Transverse colon (tissue), 4 donors: ENCODE results near the gene CD2BP2. TPM values are rescaled to one million over a fixed set of nuclear protein-coding genes. Genes with fewer than 3 reads are reported as not detected.
A peak's percentile ranks its signal among the peaks of the same experiment; 100 is the strongest.
"Not testable (repeated sequence)": the region's sequence is repeated elsewhere in the genome, so short reads cannot be mapped to it uniquely, and the experiment has no call there.

ENCODE experiments used
- DNase-seq: peaks from one replicate; pipeline ENCODE4 v3.0.0-alpha.2; 2019
- H3K27ac ChIP-seq, 4 donors: fragments of 200-600 bp; sonication (generic); 2 replicates each; pipeline ENCODE4 v1.5.1; 2016 to 2018; ENCODE audit warnings: inconsistent platforms in 4 of 4
- H3K27me3 ChIP-seq: fragments of 200-600 bp; sonication (generic); 2 replicates; pipeline ENCODE4 v1.5.1; 2017; ENCODE audit warnings: inconsistent platforms
- H3K36me3 ChIP-seq, 4 donors: fragments of 200-600 bp; sonication (generic); 2 replicates each; pipeline ENCODE4 v1.5.1; 2017 to 2019; ENCODE audit warnings: inconsistent platforms in 4 of 4
- H3K4me1 ChIP-seq, 4 donors: fragments of 200-600 bp; sonication (generic); 2 replicates each; pipeline ENCODE4 v1.5.1; 2017 to 2020; ENCODE audit warnings: inconsistent platforms in 4 of 4
- H3K4me3 ChIP-seq, 4 donors: fragments of 200-600 bp; sonication (generic); 1 replicate in 1 of 4; 2 replicates in 3 of 4; pipeline versions ENCODE4 v1.5.1 to v1.6.1; 2017 to 2019; ENCODE audit warnings: inconsistent platforms in 4 of 4
- H3K9me3 ChIP-seq, 2 donors: fragments of 200-600 bp; sonication (generic); 2 replicates each; pipeline ENCODE4 v1.5.1; 2017 to 2019; ENCODE audit warnings: inconsistent platforms in 2 of 2
- EP300 ChIP-seq: sonication (generic); formaldehyde crosslinking; IDR thresholded peaks from one replicate; pipeline ENCODE4 v1.6.1; 2017; ENCODE audit warnings: antibody characterized with exemption, low read depth
- POLR2A ChIP-seq: fragments of 450-650 bp; IDR thresholded peaks from one replicate; pipeline ENCODE4 v1.6.1; 2016; ENCODE audit warnings: antibody characterized with exemption, mild to moderate bottlenecking, moderate library complexity
- POLR2AphosphoS5 ChIP-seq, 3 donors: sonication (generic); formaldehyde crosslinking; IDR thresholded peaks; one replicate each; pipeline ENCODE4 v1.6.1; 2016; ENCODE audit warnings: antibody characterized with exemption in 3 of 3
- WGBS, 2 donors: methylation state at CpG; one replicate each; pipeline ENCODE4 v1.1.5; 2018; ENCODE audit warnings: low coverage in 1 of 2; 5-methylcytosine and 5-hydroxymethylcytosine counted together
- in situ Hi-C, 4 donors: fragments of 200-750 bp; cut with MboI; loops; one replicate each; pipeline versions ENCODE4 v1.15.0 to v1.15.1; 2017; ENCODE audit warnings: low sequenced_read_pairs in 3 of 4, low pct_ligation_motif_present in 1 of 4, low pct_unique_long_range_greater_than_20kb in 1 of 4
- intact Hi-C: fragments of 100-400 bp; cut with DNase I; formaldehyde crosslinking; loops from one replicate; pipeline ENCODE4 v1.15.1; 2023; ENCODE audit warnings: low total_unique reads
- total RNA-seq, 4 donors: library from RNA; depleted of rRNA; stranded (reverse); fragments of >200 nt; gene quantifications; one replicate each; pipeline ENCODE4 v1.1.0, GENCODE V29; 2016
- TF ChIP-seq, protein P1 (sequence below), 5 experiments: fragments of 200-600 bp in 3 of 5; fragments of 450-650 bp in 2 of 5; sonication (generic) in 3 of 5; IDR thresholded peaks; 1 replicate in 2 of 5; 2 replicates in 3 of 5; pipeline ENCODE4 v1.5.1; 2016 to 2017; ENCODE audit warnings: antibody characterized with exemption in 5 of 5, inconsistent platforms in 3 of 5, mild to moderate bottlenecking in 2 of 5, moderate library complexity in 1 of 5

The CD2BP2 gene
- total RNA-seq, 4 donors from 2014 or later = 25.8 to 41.1 (median 33.0) TPM

DNA sequence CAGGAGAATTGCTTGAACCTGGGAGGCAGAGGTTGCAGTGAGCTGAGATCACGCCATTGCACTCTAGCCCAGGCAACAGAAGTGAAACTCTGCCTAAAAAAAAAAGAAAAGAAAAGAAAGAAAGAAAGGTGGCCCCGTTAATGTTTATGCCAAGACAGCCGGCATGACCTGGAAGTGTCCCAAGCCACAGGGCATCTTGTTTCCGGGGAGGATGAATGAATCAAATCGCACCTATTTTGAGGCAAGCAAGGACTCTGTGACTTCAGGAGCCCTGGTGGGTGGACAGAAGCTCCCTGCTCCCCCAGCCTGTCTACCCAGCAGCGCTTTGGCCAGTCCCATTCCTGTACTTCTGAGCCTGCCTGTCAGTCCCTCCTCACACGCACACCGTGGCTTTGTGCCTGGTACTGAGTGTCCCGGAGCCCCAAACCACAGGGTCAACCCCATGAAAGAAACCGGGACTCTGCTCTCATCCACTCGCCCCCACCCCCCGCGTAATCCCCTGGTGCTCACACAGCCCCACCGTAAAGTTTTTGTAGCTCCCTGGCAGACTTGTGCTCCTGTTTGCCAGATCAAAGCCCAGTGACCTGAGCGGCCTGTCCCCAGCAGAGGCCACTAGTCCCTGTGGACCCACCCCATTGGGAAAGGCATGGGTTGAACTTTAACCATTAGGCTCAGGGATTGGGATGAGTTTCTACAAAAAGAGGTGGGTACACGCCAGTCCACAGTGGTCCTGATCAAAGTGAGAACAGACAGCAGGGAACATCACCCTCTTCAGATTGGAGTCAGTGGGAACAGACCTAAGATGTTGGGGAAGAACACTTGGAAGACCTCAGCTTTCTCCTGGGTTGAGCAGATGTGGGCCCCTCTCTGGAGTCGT, 19.3 kb downstream of the CD2BP2 start:
- TF ChIP-seq EP300 = no peak
- TF ChIP-seq, protein P1, sequence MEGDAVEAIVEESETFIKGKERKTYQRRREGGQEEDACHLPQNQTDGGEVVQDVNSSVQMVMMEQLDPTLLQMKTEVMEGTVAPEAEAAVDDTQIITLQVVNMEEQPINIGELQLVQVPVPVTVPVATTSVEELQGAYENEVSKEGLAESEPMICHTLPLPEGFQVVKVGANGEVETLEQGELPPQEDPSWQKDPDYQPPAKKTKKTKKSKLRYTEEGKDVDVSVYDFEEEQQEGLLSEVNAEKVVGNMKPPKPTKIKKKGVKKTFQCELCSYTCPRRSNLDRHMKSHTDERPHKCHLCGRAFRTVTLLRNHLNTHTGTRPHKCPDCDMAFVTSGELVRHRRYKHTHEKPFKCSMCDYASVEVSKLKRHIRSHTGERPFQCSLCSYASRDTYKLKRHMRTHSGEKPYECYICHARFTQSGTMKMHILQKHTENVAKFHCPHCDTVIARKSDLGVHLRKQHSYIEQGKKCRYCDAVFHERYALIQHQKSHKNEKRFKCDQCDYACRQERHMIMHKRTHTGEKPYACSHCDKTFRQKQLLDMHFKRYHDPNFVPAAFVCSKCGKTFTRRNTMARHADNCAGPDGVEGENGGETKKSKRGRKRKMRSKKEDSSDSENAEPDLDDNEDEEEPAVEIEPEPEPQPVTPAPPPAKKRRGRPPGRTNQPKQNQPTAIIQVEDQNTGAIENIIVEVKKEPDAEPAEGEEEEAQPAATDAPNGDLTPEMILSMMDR (IDR thresholded peaks at IDR 0.05) = no peak
- no peak for TF ChIP-seq POLR2AphosphoS5 (IDR thresholded peaks at IDR 0.05)
- H3K27ac ChIP-seq = peak overlapping the region; percentile 96 to 100 (median 98)
- intact Hi-C loops (no loop called here), in situ Hi-C loops (no loop called here)
- no peaks in the 10 kb centered on the region for H3K36me3 ChIP-seq
- peak; percentile 37 for DNase-seq
- peaks cover 4 to 13% (median 8%) of the 10 kb centered on the region in 4 donors for H3K4me1 ChIP-seq
- no peaks in the 10 kb centered on the region for H3K9me3 ChIP-seq
- no peaks in the 10 kb centered on the region for H3K27me3 ChIP-seq
- H3K4me3 ChIP-seq = peak overlapping the region; percentile 27 to 95 (median 83)
- 0 to 43% methylated on average over 4 to 17 of the region's 17 CpGs for WGBS, 2 donors

DNA sequence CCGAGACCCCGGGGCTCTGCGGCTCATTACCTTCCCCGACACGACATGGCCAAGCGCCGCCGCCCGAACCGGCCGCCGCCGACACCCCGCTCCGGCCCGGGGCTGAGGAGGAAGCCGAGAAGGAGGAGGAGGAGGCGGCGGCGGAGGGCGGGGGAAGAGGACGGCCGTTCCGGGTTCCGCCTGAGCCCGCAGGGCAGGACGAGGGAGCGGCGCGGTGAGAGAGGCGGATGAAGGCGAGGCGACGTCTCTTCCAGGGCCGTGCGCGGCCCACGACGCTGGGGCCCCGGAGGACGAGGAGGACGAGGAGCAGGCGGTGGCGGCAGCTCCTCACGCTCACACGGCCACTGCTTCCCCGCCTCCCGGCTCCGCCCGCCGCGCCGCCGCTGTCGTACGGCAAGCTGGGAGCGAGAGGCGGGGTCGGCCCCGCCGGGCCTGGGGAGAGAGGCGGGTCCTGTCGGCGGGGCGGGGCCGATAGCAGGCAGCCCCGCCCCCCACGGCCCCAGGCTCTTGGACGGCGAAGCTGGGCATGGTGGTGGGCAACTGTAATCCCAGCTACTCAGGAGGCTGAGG, 20.0 kb downstream of the CD2BP2 start:
- DNase-seq = peak; percentile 90
- peaks cover 4 to 13% (median 8%) of the 10 kb centered on the region in 4 donors for H3K4me1 ChIP-seq
- WGBS, 2 donors = 0 to 1% methylated on average over 5 to 49 of the region's 70 CpGs
- intact Hi-C loops, H3K27me3 ChIP-seq, H3K36me3 ChIP-seq, H3K9me3 ChIP-seq, in situ Hi-C loops: not testable (repeated sequence)
- peak overlapping the region; percentile 71 to 95 (median 83) for H3K4me3 ChIP-seq
- peak; percentile 61 to 87 (median 85) for TF ChIP-seq POLR2AphosphoS5 (IDR thresholded peaks at IDR 0.05)
- TF ChIP-seq POLR2A = peak; percentile 93
- H3K27ac ChIP-seq = peak overlapping the region; percentile 96 to 100 (median 98)

- Histone ChIP-seq H3K4me3 (peak overlapping the region; percentile 47 to 95 (median 83)), H3K4me1 (peaks cover 4 to 16% (median 8%) of the 10 kb centered on the region in 4 donors), H3K27ac (peak overlapping the region; percentile 96 to 100 (median 98))
- peak; percentile 90 for DNase-seq
- in situ Hi-C loops, H3K9me3 ChIP-seq, H3K36me3 ChIP-seq, intact Hi-C loops, H3K27me3 ChIP-seq: not testable (repeated sequence)
- WGBS, 2 donors = 1% methylated on average over 10 of the region's 33 CpGs; no CpG with 5 or more reads in 1 of the 2 donors
These were observed 20.6 kb downstream of the CD2BP2 start for GRCh38 chr16:30334473-30334989.

DNA sequence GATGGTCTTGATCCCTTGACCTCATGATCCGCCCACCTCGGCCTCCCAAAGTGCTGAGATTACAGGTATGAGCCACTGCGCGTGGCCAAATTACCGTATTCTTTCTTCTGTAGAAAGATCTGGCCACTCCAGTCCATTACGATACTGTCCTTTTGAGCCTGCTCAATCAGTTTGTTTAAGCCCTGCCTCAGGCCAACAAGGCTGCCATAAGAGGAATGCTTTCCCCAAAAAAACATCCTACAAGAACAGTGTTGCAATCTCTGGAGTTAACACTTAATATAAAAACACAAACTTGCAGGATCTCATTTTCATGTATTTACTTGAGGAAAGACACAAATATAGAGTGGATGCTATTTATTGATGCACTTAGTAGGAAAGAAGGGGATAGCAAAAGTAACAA, 30.9 kb downstream of the CD2BP2 start:
- in situ Hi-C loops, H3K27ac ChIP-seq, intact Hi-C loops: not testable (repeated sequence)

GRCh38 chr16:30318647-30319046, 36.5 kb downstream of the CD2BP2 start:
- H3K27ac ChIP-seq, in situ Hi-C loops, DNase-seq, H3K4me1 ChIP-seq, H3K4me3 ChIP-seq, intact Hi-C loops, H3K27me3 ChIP-seq, H3K36me3 ChIP-seq, H3K9me3 ChIP-seq: not testable (repeated sequence)
- WGBS, 2 donors = 78 to 80% methylated on average over 1 to 2 of the region's 2 CpGs

More for the DNA sequence above, 30.9 kb downstream of the CD2BP2 start:
- not testable (repeated sequence) for H3K9me3 ChIP-seq, H3K4me3 ChIP-seq, H3K4me1 ChIP-seq, H3K27me3 ChIP-seq, H3K36me3 ChIP-seq, DNase-seq
- 94 to 100% methylated on average over 4 to 6 of the region's 6 CpGs for WGBS, 2 donors

DNA sequence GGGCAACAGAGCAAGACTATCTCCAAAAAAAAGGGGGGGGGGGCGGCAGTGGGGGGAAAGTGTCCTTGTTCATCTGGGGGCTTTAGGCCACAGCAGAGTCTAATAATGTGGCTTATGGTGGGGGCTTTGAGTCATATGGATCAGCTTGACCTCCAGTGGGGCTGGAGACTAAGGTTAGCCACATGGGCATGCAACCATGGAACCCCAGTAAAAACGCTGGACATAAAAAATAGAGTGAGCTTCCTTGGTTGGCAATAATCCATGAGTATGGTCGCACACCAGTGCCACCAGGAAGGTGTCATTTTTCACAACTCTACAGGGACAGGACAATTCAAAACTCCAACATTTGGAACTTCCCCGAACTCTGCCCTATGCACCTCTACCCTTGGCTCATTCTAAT, 44.2 kb downstream of the CD2BP2 start:
- in situ Hi-C loops, H3K9me3 ChIP-seq, H3K36me3 ChIP-seq, H3K4me3 ChIP-seq, H3K27ac ChIP-seq, H3K4me1 ChIP-seq, DNase-seq, H3K27me3 ChIP-seq, intact Hi-C loops: not testable (repeated sequence)
- WGBS, 2 donors = 80% methylated on average over 1 of the region's 4 CpGs; no CpG with 5 or more reads in 1 of the 2 donors

GRCh38 chr16:30309255-30309654, 45.9 kb downstream of the CD2BP2 start:
- H3K36me3 ChIP-seq, H3K27ac ChIP-seq, H3K9me3 ChIP-seq, in situ Hi-C loops, H3K4me1 ChIP-seq, H3K27me3 ChIP-seq, H3K4me3 ChIP-seq, intact Hi-C loops, DNase-seq: not testable (repeated sequence)
- 85 to 87% methylated on average over 3 to 5 of the region's 5 CpGs for WGBS, 2 donors
